Germinal center (tissue), 1 donor: ENCODE results near the gene NPDC1.
"Not testable (repeated sequence)": the region's sequence is repeated elsewhere in the genome, so short reads cannot be mapped to it uniquely, and the experiment has no call there.

Experiments
- DNase-seq: peaks from one replicate; pipeline ENCODE4 v3.0.0; 2012; ENCODE audit warnings: mixed read lengths, low spot score

NPDC1 gene

DNA sequence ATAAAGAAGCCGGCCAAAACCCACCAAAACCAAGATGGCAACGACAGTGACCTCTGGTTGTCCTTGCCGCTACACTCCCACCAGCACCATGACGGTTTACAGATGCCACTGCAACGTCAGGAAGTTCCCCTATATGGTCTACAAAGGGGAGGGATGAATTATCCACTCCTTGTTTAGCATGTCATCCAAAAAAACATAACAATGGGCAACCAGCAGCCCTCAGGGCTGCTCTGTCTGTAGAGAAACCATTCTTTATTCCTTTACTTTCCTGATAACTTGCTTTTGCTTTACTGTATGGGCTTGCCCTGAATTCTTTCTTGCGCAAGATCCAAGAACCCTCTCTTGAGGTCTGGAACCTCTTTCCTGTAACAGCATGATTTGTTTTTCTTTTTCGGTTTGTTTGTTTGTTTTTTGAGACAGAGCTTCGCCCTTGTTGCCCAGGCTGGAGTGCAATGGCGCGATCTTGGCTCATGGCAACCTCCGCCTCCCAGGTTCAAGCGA, 29.3 kb upstream of the NPDC1 start:
- no peak for DNase-seq

DNA sequence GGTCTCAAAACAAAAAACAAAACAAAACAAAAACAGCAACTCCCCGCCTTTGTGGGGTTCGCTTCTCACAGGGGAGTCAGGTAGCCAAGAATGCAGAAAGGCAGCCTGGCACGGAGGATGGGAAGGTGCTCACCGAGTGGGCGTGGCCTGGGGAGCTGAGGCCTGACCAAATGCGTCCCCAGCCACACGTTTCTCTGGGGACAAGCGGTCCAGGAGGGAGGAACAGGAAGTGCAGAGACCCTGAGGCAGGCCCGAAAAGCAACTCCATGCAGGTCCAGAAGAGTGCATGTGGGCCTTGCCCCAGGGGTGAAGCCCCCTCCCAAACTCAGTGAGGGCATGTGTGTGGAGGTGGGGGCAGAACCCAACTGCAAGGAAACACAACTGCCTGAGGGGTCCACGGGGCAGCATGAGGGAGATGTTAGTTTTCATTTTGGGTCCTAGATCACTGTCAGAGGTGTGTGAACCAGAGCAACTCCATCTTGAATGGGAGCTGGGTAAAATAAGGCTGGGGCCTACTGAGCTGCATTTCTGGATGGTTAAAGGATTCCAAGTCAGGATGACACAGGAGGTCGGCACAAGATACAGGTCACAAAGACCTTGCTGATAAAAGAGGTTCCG, 28.8 kb upstream of the NPDC1 start:
- DNase-seq = peak; percentile 59

DNA sequence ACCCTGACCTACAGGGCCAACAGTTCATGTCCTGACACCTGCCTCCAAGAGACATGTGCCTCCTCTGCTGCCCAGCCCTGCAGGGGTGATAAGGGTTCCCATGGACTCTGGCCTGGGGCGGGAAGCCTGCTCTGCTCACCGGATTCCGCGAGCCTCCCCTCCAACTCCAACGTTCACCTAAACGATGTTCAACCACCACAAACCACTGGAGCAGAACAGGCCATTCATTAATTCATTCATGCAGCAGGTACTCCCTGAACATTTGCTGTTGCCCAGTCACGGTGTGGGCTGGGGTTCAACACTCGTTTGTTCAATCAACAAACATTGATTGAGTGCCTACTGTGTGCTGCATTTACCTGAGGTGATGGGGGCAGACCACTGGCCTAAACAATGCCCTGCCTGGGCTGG, 28.0 kb upstream of the NPDC1 start:
- DNase-seq = no peak

DNA sequence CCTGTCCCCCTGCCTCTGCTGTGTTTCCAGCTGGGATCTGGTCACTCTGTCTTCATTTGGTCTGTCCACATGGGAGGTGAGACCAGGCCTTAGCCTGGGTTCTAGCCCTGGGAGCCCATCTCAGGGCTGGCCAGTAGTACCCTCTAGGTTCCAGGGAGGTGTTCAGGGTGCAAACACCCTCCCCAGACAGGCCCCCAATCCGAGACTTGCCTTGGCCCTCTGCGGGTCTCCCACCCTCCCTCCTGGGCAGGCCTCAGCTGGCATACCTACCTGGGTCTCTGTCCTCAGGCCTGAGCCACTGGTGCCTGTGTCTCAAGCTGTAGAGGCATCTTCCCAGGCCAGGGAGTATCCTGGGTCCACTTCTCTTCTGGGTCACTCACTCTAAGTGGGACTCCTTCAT, 25.3 kb upstream of the NPDC1 start:
- no peak for DNase-seq

DNA sequence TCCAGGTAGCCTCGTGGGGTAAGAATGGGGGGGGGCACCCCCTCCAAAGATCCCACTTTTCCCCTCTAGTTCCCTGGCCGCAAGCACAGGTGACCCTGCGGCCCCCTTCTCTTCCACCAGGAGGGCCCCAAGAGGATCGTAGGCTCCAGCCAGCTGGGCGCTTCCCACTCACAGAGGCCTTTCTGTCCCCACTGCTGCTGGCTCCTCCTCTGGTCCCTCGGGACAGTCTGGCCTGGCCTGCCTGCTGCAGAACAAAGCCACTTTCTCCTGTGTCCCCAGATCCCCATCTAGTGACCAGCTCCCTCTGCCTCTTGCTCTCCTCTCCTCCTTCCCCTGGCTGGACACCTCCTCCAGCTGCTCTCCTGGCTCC, 24.9 kb upstream of the NPDC1 start:
- no peak for DNase-seq

DNA sequence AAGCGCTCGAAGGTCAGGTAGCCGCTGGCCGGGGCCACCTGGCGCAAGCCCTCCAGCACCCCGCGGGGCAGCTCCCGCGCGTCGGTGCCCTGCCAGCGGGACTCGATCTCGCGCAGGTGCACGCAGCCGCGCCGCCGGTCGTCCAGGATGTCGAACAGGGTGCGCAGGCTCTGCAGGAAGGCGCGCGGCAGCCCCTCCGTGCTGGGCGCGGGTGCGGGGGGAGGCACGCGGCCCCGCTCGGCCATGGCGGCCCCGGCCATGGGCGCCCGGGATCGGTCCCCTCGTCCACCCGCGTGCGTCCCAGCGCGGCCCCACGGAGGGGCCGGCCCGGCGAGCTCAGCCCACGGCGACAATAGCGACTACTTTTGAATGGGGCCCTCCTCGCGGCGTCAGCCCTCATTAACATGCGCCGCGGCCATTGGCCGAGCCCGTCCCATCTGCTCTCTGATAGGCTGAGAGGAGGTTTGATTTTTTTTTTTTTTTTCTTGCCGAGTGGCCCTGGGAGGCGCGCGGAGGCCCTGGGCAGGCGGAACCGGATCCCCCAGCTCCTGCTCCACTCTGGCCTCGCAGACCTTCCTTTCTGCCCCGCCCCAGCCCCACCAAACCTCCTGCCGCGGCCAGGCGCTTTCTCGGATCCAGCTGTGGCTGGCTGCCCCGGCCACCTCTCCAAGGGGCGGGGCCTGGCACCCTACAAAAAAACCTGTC, 24.4 kb upstream of the NPDC1 start, which contains the start of gene SAPCD2:
SAPCD2 (minus strand) TSS at position 357 of the 705 bp plus-strand sequence; CDS start at position 260, 97 bp downstream.
- DNase-seq = peak; percentile 90

DNA sequence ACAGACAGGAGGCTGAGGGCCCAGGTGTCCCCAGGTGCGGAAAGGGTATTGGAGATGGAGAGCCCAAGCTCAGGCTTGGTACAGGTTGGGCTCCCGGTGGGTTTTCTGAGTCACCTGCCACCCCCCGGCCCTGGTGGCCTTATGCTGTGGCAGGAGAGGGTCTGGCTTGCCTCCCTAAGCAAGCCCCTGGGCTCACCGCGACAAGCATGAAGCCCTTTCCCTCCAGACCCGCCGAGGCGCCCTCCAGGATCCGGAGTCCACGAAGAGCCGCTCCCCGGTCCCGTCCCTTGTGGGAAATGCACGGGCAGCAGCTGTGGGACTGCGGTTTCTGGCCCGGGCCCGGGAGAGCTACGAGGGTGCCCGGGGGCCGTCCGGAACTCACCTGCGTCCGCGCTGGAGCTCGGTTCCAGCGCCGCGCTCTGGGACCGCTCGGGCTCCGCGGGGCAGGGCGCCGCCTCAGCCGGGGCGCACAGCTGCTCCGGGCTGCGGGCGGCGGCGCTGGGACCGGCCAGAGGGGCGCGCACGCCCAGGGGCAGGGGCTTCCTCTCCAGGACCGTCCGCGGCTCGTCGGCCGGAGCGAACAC, 23.6 kb upstream of the NPDC1 start:
- no peak for DNase-seq

DNA sequence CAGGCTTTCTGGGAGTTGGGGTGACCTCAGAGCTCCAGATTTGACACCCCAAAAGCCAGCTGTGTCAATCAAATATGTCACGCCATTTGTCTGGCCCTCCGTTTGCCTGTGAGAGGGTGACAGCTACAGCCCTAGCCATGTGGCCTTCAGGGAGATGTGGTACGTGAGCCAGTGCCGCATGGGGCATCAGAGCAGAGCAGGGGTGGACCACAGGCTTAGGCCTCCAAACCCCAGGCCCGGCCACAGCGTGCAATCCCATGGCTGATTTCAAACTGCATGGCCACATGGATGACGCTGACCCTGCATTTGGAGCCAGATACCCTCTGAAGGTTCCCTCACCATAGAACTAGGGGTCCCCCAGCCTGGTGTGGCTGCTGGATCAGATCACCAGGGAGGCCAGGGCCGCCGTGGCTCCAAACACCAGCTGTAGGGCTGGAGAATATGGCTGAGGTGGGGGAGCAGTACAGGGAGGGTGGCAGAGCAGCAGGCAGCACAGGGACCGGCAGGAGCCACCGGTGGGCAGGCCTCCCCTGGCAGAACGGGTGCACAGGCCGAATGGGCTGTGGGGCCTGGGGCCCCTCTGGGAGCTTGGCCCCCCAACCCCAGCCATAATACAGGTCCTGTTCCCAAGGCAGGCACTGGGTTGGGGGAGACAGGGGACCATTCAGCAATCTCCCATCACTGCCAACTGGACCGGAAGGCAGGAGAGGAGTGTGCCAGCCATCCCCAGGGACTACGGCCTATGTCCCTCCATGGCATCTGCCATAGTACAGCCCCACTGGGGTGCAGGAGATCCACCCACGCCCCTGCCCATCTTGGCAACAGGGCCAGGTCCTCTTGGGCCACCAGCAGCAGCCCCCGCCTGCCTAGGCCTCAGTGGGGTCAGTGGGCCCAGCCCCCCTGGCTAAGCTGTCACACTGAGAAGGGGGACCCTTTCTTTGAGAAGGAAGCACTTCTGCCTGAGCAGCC, 22.8 kb upstream of the NPDC1 start:
- DNase-seq = no peak

DNA sequence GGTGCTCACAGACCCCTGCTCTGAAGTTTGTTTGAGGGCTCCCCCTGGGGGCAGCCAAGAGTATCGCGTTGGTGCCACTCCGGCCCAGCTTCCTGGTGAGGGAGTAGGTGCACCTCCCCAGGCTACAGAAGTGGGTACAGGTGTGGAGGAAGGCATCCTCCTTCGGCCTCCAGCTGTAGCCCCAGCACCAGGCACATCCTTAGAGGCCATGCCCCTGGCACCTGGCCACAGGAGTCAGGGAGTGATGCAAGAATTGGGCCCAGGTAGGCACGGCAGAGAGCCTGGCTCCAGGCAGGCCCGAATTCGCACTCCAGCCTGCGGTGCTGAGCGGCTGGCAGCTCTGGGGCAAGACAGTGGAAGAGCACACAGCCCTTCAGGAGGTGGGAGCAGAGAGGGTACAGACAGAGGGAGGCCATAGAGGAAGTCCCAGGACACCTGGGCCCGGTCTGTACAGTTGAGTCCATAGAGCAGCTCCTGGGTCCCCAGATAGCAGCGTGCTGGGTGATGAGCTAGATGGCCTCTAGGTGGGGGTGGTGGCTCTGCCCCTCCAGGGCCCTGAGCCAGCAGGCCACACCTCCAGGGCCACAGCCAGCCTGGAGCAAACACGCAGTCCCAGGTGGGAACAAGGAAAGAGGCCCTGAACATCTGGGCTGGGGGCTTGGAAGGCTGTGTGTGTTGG, 22.0 kb upstream of the NPDC1 start:
- peak; percentile 89 for DNase-seq

DNA sequence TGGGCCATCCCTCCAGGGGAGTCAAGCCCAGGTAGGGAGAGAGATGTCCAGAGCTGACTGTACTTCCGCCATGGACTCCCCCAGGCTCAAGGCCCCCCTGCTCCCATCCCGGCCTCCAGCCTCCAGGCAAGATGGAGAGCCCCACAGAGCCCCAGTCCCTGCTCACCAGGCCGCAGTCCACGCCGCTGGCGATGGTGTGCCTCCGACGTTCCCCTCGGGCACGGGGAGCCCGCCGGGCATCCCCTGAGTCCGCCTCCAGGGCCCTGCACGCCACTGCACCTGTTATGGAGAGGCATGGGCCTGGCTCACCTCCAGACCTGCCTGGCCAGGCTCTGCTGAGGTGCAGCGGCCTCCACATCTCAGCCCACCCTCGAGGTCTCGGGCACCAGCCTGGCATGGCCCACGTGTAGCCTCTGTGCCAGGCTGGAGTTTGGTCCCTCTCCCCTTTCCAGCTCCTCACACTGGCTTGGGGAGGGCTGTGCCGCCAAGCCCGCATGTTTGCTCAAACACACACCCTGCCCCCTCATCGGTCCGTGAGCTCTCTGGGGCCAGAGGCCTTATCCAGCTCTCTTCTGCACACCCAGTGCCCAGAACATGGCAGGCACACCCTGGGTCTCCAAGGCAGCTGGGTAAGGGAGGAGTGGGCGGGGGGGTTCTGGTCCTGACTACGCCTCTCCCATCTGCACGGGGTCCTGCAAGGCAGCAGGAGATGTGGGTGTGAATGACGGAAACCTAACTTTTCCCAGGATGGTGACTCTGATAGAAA, 20.3 kb upstream of the NPDC1 start:
- DNase-seq = no peak

DNA sequence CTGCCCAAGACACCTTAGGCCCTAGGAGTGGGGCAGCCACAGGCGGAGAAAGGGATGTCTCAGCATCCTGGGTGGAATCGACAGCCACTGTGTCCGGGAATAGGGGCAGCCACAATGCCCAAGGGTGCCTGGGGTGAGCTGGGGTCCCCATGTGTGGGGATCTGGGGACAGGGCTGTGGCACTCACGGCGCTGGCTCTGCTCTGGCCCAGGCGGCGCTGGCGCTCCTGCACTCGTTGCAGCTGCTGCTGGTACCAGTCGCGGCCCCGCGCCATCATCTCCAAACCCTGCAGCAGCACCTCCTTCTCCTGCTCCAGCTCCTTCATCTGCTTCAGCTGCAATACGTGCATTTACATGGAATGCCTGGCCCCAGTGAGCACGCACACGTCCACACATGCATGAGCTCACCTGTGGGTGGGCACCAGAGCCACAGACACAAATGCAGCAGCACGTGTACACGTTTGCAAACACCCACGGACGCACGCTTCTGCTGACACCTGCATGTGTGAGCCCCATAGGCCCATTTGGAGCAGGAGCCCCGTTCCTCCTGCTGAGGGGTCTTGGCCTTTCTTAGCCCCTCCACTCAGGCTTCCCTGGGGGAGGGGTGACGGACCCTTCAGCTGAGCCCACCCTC, 19.5 kb upstream of the NPDC1 start:
- no peak for DNase-seq

DNA sequence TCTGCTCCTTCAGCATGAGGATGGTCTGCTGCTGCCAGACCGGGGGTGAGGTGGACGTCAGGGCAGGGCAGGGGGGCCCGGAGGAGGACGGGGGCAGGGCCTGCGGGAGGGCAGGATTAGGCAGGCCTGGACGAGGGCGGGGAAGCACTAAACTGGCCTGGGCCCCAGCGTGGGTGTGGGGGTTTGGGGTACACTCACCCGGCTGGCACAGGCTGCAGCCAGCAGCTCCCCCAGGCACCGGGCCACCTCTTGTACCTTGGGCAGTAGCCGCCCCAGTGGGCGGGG, 18.8 kb upstream of the NPDC1 start:
- DNase-seq = no peak

DNA sequence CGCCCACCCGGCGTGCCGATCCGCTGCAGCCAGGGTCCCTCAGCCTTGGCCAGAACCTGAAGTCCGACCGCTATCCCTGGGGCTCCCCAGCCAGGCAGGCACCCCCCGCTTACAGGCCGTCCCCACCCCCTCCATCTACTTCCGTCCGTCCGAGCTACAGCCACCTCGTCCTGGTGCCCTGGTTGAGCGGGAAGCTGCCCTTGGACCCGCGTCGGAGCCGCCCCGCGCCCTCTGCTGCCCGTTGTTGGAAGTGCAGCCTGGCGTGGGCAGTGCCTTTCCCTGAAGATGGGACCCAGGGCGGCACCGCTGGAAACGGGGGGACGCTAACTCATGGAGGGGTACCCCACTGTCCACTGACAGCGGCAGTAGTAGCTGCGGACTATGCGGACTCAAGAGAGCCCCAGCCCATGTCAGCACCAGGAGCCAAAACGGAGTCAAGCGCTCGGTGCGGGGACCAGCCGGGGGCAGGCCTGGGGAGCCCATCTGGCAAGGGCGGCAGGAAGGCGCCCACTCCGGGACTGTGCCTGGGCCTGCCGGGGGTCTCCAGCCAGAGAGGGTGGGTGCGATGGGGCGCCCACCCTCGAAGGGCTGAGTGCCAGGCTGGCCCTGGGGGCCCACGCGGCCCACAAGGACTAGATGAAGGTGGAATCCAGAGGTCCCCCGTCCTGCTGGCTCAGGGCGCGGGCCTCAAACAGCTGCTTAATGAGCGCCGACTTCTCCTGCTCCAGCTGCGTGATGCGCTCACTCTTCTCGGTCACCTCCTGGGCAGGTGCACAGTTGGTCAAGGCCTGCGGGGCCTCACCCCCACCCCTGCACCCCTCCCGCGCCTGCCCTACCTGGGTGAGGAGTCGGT, 18.3 kb upstream of the NPDC1 start:
- DNase-seq = no peak

DNA sequence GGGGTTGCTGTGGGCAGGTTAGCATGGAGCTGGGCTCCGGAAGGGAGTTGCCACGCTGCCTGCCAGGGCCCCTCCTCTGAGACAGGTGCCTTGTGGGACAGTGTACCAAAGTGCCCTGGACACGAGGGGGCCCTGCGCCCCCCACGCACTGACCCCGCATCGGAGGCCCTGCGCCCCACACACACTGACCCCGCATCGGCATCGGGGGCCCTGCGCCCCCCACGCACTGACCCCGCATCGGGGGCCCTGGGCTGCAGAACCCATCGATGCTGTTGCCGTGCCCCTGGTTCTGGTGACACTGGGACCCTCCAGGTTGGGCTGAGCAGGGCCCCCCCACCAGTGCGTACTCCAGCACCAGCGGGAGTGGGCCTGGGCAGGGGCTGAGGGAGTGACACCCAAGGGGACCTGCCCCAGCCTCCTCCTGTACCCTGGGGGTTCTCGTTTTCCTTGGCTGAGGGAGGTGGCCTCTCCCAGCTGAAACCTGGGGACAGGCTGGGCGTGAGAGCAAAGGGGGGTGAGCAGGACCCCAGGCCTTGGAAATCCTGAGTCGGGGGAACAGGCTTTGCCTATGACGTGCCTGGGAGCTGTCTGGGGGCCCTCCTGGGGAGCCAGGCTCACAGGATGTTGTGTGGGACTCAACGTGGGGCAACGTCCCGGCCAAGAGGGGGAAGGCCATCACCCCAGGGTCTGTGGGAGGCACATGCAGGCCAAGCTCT, 17.5 kb upstream of the NPDC1 start:
- no peak for DNase-seq

DNA sequence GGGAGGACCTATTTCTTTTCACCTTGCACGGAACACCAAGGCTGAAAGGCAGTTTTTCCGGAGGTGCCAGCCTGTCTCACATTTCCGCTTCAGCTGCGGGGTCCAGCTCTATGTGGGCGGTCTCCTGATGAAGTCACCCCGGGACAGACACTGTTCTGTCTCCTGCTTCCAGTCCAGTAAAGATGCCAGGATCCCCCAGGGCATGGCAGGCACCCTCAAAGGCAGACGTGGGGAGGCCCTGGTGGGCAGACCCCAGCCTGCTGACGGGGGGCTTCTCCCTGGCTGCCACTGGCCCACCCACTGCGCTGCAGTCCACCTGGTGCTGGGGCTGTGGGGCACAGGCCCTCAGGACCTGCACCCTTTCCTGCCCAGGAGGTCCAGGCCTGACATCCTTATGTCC, 16.8 kb upstream of the NPDC1 start:
- not testable (repeated sequence) for DNase-seq

DNA sequence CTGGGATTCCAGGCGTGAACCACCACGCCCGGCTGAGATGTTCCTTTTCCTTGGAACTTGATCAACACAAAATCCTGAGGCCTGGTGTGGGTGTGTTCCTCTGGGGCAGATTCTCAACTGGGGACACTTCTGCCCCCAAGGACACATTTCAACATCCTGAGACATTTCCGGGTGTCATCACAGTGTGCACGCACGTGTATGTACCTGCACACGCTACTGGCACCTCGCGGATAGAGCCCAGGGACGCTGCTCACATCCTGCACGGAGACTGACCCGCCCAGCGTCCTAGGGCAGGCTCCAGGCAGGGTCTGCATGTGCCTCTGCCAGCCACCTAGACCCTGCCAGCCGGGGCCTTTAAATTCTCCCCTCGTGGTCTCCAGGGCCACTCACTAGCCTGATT, 16.4 kb upstream of the NPDC1 start:
- DNase-seq = no peak

DNA sequence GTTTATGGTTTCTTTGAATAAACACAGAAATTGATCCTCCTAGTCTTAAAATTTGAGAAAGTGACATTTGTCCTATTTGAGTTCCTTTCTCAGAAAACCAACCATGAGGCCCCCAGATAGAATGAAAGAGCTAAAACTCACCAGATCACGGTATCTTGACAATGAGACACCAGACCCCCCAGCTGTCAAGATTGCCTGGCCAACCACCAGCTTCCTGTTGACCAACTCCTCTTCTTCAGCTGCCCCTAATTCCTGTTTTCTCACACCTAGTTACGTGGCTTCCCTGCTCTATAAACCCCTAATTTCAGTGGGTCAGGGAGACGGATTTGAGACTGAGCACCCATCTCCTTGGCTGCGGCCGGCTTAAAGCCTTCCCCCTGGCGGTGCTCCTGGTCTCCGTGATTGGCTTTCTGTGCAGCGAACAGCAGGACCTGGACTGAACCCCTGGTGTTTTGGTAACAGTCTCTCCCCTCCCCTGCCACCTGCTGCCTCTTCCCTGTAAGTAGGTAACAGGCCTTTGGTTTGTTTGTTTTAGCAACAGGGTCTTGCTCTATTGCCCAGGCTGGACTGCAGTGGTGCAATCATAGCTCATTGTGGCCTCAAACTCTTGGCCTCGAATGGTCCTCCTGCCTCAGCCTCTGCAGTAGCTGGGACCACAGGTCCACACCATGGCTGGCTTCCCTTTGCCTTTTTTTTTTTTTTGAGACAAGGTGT, 12.7 kb upstream of the NPDC1 start:
- no peak for DNase-seq

DNA sequence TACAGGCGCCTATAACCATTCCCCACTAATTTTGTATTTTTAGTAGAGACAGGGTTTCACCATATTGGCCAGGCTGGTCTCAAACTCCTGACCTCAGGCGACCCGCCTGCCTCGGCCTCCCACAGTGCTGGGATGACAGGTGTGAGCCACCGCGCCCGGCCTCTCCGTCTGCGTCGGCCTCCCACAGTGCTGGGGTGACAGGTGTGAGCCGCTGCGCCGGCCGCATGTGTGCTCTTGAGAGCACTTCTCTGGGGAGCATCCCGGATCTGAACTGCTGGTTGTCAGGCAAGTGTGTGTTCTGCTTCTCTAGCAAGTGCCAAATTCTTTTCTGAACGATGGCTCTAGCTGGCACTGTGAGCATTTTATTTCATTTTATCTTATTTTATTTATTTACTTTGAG, 11.6 kb upstream of the NPDC1 start:
- DNase-seq = no peak
